Panc1 (cell line): ENCODE measurements around the gene TAP2. TPM values are rescaled to one million over a fixed set of nuclear protein-coding genes. Genes with fewer than 3 reads are reported as not detected.

Source experiments
- ATAC-seq: fragments of 200-7000 bp; cut with Tn5 transposase; 2 replicates; pipeline ENCODE4 v1.9.1; 2020; ENCODE audit warnings: mild to moderate bottlenecking, moderate library complexity
- BruUV-seq: library from RNA; stranded (reverse); fragments of 400-500 nt; replicated peaks from 2 replicates; lab custom pipeline; 2021; lab: Mats Ljungman, UMichigan
- CTCF ChIA-PET: fragments of 300-600 bp; sonication (Branson Sonifier 250); formaldehyde crosslinking; loops from one replicate; lab custom pipeline; 2022; ENCODE audit warnings: antibody characterized with exemption; lab: Charles Lee
- POLR2A ChIA-PET: fragments of 300-600 bp; sonication (Branson Sonifier 250); formaldehyde crosslinking; loops from one replicate; lab custom pipeline; 2022; ENCODE audit warnings: antibody characterized with exemption; lab: Charles Lee
- DNase-seq: peaks from one replicate; pipeline ENCODE4 v3.0.0-alpha.2; 2010; ENCODE audit warnings: low read depth, low spot score
- H3K27ac ChIP-seq: 2 replicates; pipeline ENCODE4 v1.5.1; 2011; ENCODE audit warnings: mild to moderate bottlenecking, low read length, inconsistent platforms
- H3K27me3 ChIP-seq: fragments of 200-500 bp; sonication (Bioruptor generic); 2 replicates; pipeline ENCODE4 v1.6.0; 2014; ENCODE audit warnings: low read length, inconsistent platforms; ENCODE audit not compliant: control insufficient read depth, insufficient read depth
- H3K36me3 ChIP-seq: fragments of 200-500 bp; sonication (Bioruptor generic); 2 replicates; pipeline ENCODE4 v1.5.1; 2014; ENCODE audit warnings: inconsistent platforms, mild to moderate bottlenecking, low read length, moderate library complexity; ENCODE audit not compliant: control insufficient read depth, insufficient read depth
- H3K4me1 ChIP-seq: 2 replicates; pipeline ENCODE4 v1.5.1; 2011; ENCODE audit warnings: inconsistent platforms, mild to moderate bottlenecking, low read length, moderate library complexity; ENCODE audit not compliant: control insufficient read depth, insufficient read depth
- H3K4me3 ChIP-seq, 2 experiments: 2 replicates each; pipeline ENCODE4 v1.5.1; 2011 to 2012; ENCODE audit warnings: low read depth in 2 of 2, low read length in 2 of 2, mild to moderate bottlenecking in 2 of 2, inconsistent platforms in 1 of 2, moderate library complexity in 1 of 2
- H3K9me3 ChIP-seq: fragments of 200-500 bp; sonication (Bioruptor generic); 2 replicates; pipeline ENCODE4 v1.5.1; 2014; ENCODE audit warnings: low read depth, mild to moderate bottlenecking, inconsistent platforms, low read length, moderate library complexity; ENCODE audit not compliant: control insufficient read depth, insufficient read depth
- POLR2AphosphoS5 ChIP-seq: IDR thresholded peaks from 2 replicates; pipeline ENCODE4 v1.6.1; 2012; ENCODE audit warnings: mild to moderate bottlenecking, low read depth, low read length, moderate library complexity
- SIN3A ChIP-seq: IDR thresholded peaks from 2 replicates; pipeline ENCODE4 v1.6.1; 2012; ENCODE audit warnings: low read depth, mild to moderate bottlenecking, low read length, moderate library complexity, borderline replicate concordance; ENCODE audit not compliant: insufficient read depth
- TCF7L2 ChIP-seq: IDR thresholded peaks from 2 replicates; pipeline ENCODE4 v1.6.1; 2011; ENCODE audit warnings: mild to moderate bottlenecking, low read depth, low read length, inconsistent platforms
- in situ Hi-C: cut with HindIII; loops from 2 replicates; pipeline ENCODE4 v1.10.0; 2016; ENCODE audit warnings: low sequenced_read_pairs, low pct_unique_long_range_greater_than_20kb
- intact Hi-C: fragments of 100-400 bp; cut with micrococcal nuclease; formaldehyde crosslinking; loops from one replicate; pipeline ENCODE4 v1.10.0; 2022; ENCODE audit not compliant: unreplicated experiment
- total RNA-seq: library from RNA; stranded (reverse); gene quantifications from one replicate; pipeline ENCODE4 v1.2.1, GENCODE V29; 2021; ENCODE audit not compliant: unreplicated experiment
- TF ChIP-seq, protein P1 (sequence below): fragments of 450-650 bp; IDR thresholded peaks from 2 replicates; pipeline ENCODE4 v1.5.1; 2017; ENCODE audit warnings: mild to moderate bottlenecking
- TF ChIP-seq, protein P2 (sequence below), 2 experiments: IDR thresholded peaks; 2 replicates each; pipeline ENCODE4 v1.6.1; 2011 to 2012; ENCODE audit warnings: low read depth in 2 of 2, control low read depth in 1 of 2, low read length in 1 of 2, mild to moderate bottlenecking in 1 of 2, moderate library complexity in 1 of 2; ENCODE audit not compliant: insufficient read depth in 1 of 2

TAP2 gene
- total RNA-seq, 1 experiment from 2014 or later, result 93.6 TPM

- Histone ChIP-seq H3K27ac (no peak overlapping the region), H3K4me1 (no peaks in the 10 kb centered on the region), H3K4me3 (no peak overlapping the region), H3K36me3 (peaks cover 2% of the 10 kb centered on the region; the same call in 1 of the 2 replicates), H3K27me3 (no peaks in the 10 kb centered on the region), H3K9me3 (no peaks in the 10 kb centered on the region)
- TF ChIP-seq POLR2AphosphoS5 (no peak), TCF7L2 (no peak), SIN3A (no peak)
- TF ChIP-seq, protein P1, sequence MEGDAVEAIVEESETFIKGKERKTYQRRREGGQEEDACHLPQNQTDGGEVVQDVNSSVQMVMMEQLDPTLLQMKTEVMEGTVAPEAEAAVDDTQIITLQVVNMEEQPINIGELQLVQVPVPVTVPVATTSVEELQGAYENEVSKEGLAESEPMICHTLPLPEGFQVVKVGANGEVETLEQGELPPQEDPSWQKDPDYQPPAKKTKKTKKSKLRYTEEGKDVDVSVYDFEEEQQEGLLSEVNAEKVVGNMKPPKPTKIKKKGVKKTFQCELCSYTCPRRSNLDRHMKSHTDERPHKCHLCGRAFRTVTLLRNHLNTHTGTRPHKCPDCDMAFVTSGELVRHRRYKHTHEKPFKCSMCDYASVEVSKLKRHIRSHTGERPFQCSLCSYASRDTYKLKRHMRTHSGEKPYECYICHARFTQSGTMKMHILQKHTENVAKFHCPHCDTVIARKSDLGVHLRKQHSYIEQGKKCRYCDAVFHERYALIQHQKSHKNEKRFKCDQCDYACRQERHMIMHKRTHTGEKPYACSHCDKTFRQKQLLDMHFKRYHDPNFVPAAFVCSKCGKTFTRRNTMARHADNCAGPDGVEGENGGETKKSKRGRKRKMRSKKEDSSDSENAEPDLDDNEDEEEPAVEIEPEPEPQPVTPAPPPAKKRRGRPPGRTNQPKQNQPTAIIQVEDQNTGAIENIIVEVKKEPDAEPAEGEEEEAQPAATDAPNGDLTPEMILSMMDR, result no peak
- TF ChIP-seq, protein P2, sequence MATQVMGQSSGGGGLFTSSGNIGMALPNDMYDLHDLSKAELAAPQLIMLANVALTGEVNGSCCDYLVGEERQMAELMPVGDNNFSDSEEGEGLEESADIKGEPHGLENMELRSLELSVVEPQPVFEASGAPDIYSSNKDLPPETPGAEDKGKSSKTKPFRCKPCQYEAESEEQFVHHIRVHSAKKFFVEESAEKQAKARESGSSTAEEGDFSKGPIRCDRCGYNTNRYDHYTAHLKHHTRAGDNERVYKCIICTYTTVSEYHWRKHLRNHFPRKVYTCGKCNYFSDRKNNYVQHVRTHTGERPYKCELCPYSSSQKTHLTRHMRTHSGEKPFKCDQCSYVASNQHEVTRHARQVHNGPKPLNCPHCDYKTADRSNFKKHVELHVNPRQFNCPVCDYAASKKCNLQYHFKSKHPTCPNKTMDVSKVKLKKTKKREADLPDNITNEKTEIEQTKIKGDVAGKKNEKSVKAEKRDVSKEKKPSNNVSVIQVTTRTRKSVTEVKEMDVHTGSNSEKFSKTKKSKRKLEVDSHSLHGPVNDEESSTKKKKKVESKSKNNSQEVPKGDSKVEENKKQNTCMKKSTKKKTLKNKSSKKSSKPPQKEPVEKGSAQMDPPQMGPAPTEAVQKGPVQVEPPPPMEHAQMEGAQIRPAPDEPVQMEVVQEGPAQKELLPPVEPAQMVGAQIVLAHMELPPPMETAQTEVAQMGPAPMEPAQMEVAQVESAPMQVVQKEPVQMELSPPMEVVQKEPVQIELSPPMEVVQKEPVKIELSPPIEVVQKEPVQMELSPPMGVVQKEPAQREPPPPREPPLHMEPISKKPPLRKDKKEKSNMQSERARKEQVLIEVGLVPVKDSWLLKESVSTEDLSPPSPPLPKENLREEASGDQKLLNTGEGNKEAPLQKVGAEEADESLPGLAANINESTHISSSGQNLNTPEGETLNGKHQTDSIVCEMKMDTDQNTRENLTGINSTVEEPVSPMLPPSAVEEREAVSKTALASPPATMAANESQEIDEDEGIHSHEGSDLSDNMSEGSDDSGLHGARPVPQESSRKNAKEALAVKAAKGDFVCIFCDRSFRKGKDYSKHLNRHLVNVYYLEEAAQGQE (IDR thresholded peaks at IDR 0.05; ENCODE audit: insufficient read depth in 1 of 2, low read depth in 2 of 2, low read length in 1 of 2), result no peak
- DNase-seq (no peak), ATAC-seq (no peak)
- CTCF ChIA-PET, result interaction anchor here (1.3 kb wide), 1 partner anchor 41 kb away, joined by 7 read pairs; no protein-coding TSS in a partner anchor
- in situ Hi-C loops (no loop called here), intact Hi-C loops (no loop called here)
- no TSS peak for BruUV-seq
- POLR2A ChIA-PET, result no interaction called here
Measured at GRCh38 chr6:32827025-32827424, 11.5 kb downstream of the TAP2 start.

- Histone ChIP-seq H3K27ac (no peak overlapping the region), H3K9me3 (no peaks in the 10 kb centered on the region), H3K27me3 (no peaks in the 10 kb centered on the region), H3K4me3 (no peak overlapping the region), H3K4me1 (no peaks in the 10 kb centered on the region), H3K36me3 (peaks cover 2% of the 10 kb centered on the region; the same call in 1 of the 2 replicates)
- in situ Hi-C loops (no loop called here), intact Hi-C loops (no loop called here)
- TF ChIP-seq POLR2AphosphoS5 (no peak), TCF7L2 (no peak)
- TF ChIP-seq, protein P1, result peak; percentile 60
- no TSS peak for BruUV-seq
- ATAC-seq, result peak; percentile 71; the same call in 1 of the 2 replicates
- no peak for DNase-seq
- ChIA-PET POLR2A (no interaction called here), CTCF (interaction anchor here (1.3 kb wide), 1 partner anchor 42 kb away, joined by 7 read pairs; no protein-coding TSS in a partner anchor)
Measured at GRCh38 chr6:32825966-32826365, 12.6 kb downstream of the TAP2 start.
